Panc1 (cell line): ENCODE measurements around the gene MED16. TPM values are rescaled to one million over a fixed set of nuclear protein-coding genes. Genes with fewer than 3 reads are reported as not detected.

ENCODE experiments used
- ATAC-seq: fragments of 200-7000 bp; cut with Tn5 transposase; 2 replicates; pipeline ENCODE4 v1.9.1; 2020; ENCODE audit warnings: mild to moderate bottlenecking, moderate library complexity
- BruUV-seq: library from RNA; stranded (reverse); fragments of 400-500 nt; replicated peaks from 2 replicates; lab custom pipeline; 2021; lab: Mats Ljungman, UMichigan
- CTCF ChIA-PET: fragments of 300-600 bp; sonication (Branson Sonifier 250); formaldehyde crosslinking; loops from one replicate; lab custom pipeline; 2022; ENCODE audit warnings: antibody characterized with exemption; lab: Charles Lee
- POLR2A ChIA-PET: fragments of 300-600 bp; sonication (Branson Sonifier 250); formaldehyde crosslinking; loops from one replicate; lab custom pipeline; 2022; ENCODE audit warnings: antibody characterized with exemption; lab: Charles Lee
- DNase-seq: peaks from one replicate; pipeline ENCODE4 v3.0.0-alpha.2; 2010; ENCODE audit warnings: low read depth, low spot score
- H3K27ac ChIP-seq: 2 replicates; pipeline ENCODE4 v1.5.1; 2011; ENCODE audit warnings: mild to moderate bottlenecking, low read length, inconsistent platforms
- H3K27me3 ChIP-seq: fragments of 200-500 bp; sonication (Bioruptor generic); 2 replicates; pipeline ENCODE4 v1.6.0; 2014; ENCODE audit warnings: low read length, inconsistent platforms; ENCODE audit not compliant: control insufficient read depth, insufficient read depth
- H3K36me3 ChIP-seq: fragments of 200-500 bp; sonication (Bioruptor generic); 2 replicates; pipeline ENCODE4 v1.5.1; 2014; ENCODE audit warnings: inconsistent platforms, mild to moderate bottlenecking, low read length, moderate library complexity; ENCODE audit not compliant: control insufficient read depth, insufficient read depth
- H3K4me1 ChIP-seq: 2 replicates; pipeline ENCODE4 v1.5.1; 2011; ENCODE audit warnings: inconsistent platforms, mild to moderate bottlenecking, low read length, moderate library complexity; ENCODE audit not compliant: control insufficient read depth, insufficient read depth
- H3K4me3 ChIP-seq, 2 experiments: 2 replicates each; pipeline ENCODE4 v1.5.1; 2011 to 2012; ENCODE audit warnings: low read depth in 2 of 2, low read length in 2 of 2, mild to moderate bottlenecking in 2 of 2, inconsistent platforms in 1 of 2, moderate library complexity in 1 of 2
- H3K9me3 ChIP-seq: fragments of 200-500 bp; sonication (Bioruptor generic); 2 replicates; pipeline ENCODE4 v1.5.1; 2014; ENCODE audit warnings: low read depth, mild to moderate bottlenecking, inconsistent platforms, low read length, moderate library complexity; ENCODE audit not compliant: control insufficient read depth, insufficient read depth
- CTCF ChIP-seq: fragments of 450-650 bp; IDR thresholded peaks from 2 replicates; pipeline ENCODE4 v1.5.1; 2017; ENCODE audit warnings: mild to moderate bottlenecking
- POLR2AphosphoS5 ChIP-seq: IDR thresholded peaks from 2 replicates; pipeline ENCODE4 v1.6.1; 2012; ENCODE audit warnings: mild to moderate bottlenecking, low read depth, low read length, moderate library complexity
- REST ChIP-seq, 2 experiments: IDR thresholded peaks; 2 replicates each; pipeline ENCODE4 v1.6.1; 2011 to 2012; ENCODE audit warnings: low read depth in 2 of 2, control low read depth in 1 of 2, low read length in 1 of 2, mild to moderate bottlenecking in 1 of 2, moderate library complexity in 1 of 2; ENCODE audit not compliant: insufficient read depth in 1 of 2
- SIN3A ChIP-seq: IDR thresholded peaks from 2 replicates; pipeline ENCODE4 v1.6.1; 2012; ENCODE audit warnings: low read depth, mild to moderate bottlenecking, low read length, moderate library complexity, borderline replicate concordance; ENCODE audit not compliant: insufficient read depth
- TCF7L2 ChIP-seq: IDR thresholded peaks from 2 replicates; pipeline ENCODE4 v1.6.1; 2011; ENCODE audit warnings: mild to moderate bottlenecking, low read depth, low read length, inconsistent platforms
- in situ Hi-C: cut with HindIII; loops from 2 replicates; pipeline ENCODE4 v1.10.0; 2016; ENCODE audit warnings: low sequenced_read_pairs, low pct_unique_long_range_greater_than_20kb
- intact Hi-C: fragments of 100-400 bp; cut with micrococcal nuclease; formaldehyde crosslinking; loops from one replicate; pipeline ENCODE4 v1.10.0; 2022; ENCODE audit not compliant: unreplicated experiment
- total RNA-seq: library from RNA; stranded (reverse); gene quantifications from one replicate; pipeline ENCODE4 v1.2.1, GENCODE V29; 2021; ENCODE audit not compliant: unreplicated experiment

Gene MED16
- total RNA-seq, 1 experiment from 2014 or later: 39.5 TPM

- ChIA-PET CTCF (no interaction called here), POLR2A (no interaction called here)
- no peak for TF ChIP-seq REST (IDR thresholded peaks at IDR 0.05; ENCODE audit: insufficient read depth in 1 of 2, low read depth in 2 of 2, low read length in 1 of 2)
- TF ChIP-seq CTCF: no peak
- TF ChIP-seq POLR2AphosphoS5: no peak
- TF ChIP-seq SIN3A: no peak
- no peak for TF ChIP-seq TCF7L2
- Histone ChIP-seq H3K27me3 (no peaks in the 10 kb centered on the region), H3K27ac (peak within 1 kb of the TSS; percentile 80), H3K36me3 (peaks cover 8% of the 10 kb centered on the region; the same call in 1 of the 2 replicates), H3K4me3 (peak within 1 kb of the TSS; percentile 71 to 76), H3K9me3 (no peaks in the 10 kb centered on the region), H3K4me1 (no peaks in the 10 kb centered on the region; the same call in 1 of the 2 replicates)
- peak; percentile 79 for ATAC-seq
- BruUV-seq: no TSS peak
- in situ Hi-C loops: no loop called here
- DNase-seq: no peak
- intact Hi-C loops: no loop called here
Measured at GRCh38 chr19:925526-926322, 32.7 kb upstream of the MED16 start, which contains the start of gene ARID3A. Gene ARID3A (plus strand): TSS chr19:926035. CDS start chr19:929529, 3,494 bp downstream.

GRCh38 chr19:925087-925525 lies 32.1 kb upstream of the MED16 start:
- POLR2A ChIA-PET: no interaction called here
- H3K9me3 ChIP-seq: no peaks in the 10 kb centered on the region
- H3K27ac ChIP-seq: peak overlapping the region; percentile 80
- DNase-seq: no peak
- CTCF ChIA-PET: no interaction called here
- no peaks in the 10 kb centered on the region for H3K27me3 ChIP-seq
- peak; percentile 76 for ATAC-seq
- in situ Hi-C loops (no loop called here), intact Hi-C loops (no loop called here)
- H3K36me3 ChIP-seq: peaks cover 8% of the 10 kb centered on the region; the same call in 1 of the 2 replicates
- no peaks in the 10 kb centered on the region; the same call in 1 of the 2 replicates for H3K4me1 ChIP-seq
- TF ChIP-seq CTCF (no peak), REST (IDR thresholded peaks at IDR 0.05; ENCODE audit: insufficient read depth in 1 of 2, low read depth in 2 of 2, low read length in 1 of 2) (no peak), TCF7L2 (no peak), SIN3A (no peak), POLR2AphosphoS5 (no peak)
- BruUV-seq: no TSS peak
- peak overlapping the region; percentile 71 to 76 for H3K4me3 ChIP-seq
